GM18520 (cell line): Measurements from ENCODE around the gene HOXA4.
A peak's percentile ranks its signal among the peaks of the same experiment; 100 is the strongest.

ENCODE experiments used
- ATAC-seq: cut with Tn5 transposase; IDR thresholded peaks from one replicate; pipeline ENCODE4 v1.9.1; 2021; ENCODE audit not compliant: unreplicated experiment

HOXA4 gene

GRCh38 chr7:27095050-27095896 lies 35.3 kb downstream of the HOXA4 start:
- ATAC-seq: no peak

DNA sequence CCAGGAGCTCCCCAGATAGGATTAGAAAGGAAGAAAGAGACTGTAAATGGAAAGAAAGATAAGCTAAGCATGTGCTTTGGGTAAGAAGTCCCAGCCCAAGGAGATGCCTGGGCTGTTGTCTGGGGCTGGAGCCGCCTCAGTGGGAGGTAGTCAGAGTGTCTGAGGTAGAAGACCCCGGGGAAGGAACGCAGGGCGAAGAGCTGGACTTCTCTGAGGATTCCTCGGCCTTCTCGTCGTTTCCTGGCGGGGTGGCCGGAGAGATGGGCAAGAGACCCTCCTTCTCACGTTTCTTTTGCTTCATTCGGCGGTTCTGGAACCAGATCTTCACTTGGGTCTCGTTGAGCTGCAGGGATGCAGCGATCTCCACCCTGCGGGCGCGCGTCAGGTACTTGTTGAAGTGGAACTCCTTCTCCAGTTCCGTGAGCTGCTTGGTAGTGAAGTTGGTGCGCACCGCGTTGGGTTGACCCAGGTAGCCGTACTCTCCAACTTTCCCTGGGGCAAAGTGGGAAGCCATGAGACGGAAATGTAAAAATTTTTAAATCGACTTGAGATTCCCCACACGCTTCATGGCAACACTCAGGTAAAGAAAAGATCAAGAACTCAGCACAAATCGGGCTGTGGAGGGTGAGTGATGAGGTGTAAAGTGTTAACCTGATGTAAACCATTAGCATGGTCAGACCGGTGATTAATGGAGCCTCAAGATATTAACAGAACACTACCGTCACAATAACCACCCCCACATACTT lies 36.1 kb downstream of the HOXA4 start:
- ATAC-seq: no peak

GRCh38 chr7:27093184-27093895 lies 37.2 kb downstream of the HOXA4 start:
- no peak for ATAC-seq

GRCh38 chr7:27092819-27093110 lies 37.8 kb downstream of the HOXA4 start:
- ATAC-seq: no peak

- no peak for ATAC-seq
These were observed 38.4 kb downstream of the HOXA4 start for GRCh38 chr7:27091941-27092818.

DNA sequence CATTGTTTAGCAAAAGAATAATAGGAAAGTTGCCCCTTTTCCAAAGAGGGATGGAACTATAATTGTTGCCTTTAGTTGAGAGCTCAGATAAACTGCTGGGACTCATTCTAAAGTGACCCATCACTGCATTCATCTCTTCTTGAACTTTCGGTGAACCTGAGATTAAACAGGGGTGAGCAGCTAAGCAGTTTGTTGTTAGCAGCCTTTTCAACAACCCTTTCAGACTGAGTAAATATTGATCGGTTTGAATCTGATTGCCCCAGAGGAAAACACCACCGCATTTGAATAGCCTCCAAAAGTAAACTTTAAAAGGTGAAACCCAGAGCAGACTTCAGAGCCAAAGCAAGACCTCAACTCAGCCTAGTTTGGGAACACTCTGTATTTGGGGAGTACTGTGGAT lies 39.5 kb downstream of the HOXA4 start:
- no peak for ATAC-seq

DNA sequence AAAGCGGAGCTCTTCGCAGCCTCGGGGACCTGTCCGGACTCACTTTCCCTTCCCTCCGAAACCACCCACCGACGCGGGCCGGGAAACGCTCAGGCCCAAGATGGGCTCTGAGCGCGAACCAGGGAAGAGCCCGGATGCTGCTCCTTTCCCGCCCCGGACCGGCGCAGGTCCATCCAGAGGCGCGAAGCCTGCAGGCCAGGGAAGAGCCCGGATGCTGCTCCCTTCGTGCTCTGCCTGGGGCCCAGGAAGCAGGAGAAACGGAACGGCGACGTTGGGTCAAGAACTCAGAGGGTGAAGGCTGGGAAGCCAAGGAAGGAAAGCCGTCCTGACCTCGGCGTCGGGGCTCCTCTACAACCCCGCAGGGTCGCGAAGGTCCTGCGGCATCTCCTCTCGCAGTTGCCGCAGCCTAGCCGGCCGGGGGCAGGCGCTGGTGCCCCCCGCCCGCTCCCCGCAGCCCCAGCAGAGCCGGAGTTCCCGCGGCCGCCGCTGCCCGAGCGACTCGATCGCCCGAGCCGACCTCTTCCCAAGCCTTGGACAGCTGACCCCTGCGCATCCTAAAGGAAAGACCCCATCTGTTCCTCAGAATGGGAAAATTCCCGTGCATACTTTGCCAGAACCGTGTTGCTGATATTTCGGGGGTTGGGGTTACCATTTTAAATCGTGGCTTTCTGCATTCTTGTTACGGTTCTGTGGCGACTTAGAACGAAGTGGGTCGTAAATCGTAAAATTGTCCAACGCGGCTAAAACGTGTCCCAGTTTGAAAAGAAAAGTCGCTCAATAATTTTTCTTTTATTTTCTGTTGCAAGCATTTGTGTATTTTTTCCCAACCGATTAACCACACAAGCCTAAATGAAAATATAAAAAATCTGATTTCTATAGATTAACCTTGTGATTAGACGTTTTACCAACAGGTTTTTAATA lies 42.3 kb downstream of the HOXA4 start:
- no peak for ATAC-seq

DNA sequence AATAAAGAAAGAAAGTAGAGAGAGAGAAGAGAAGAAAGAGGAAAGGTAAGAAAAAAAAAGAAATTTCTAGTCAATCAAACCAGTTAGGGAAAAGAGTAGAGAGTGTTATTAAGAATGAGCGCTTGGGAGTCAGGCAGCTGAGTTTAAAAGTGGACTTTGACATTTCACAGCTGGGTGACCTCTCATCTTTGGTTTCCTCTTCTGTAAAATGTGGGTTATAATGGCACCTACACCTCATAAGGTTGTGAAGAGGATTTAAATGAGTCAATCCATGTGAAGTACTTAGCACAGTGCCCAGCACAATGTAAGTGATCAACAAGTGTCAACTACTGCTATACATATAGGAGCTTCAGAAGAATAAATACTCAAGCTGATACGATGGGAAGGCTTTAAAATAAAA lies 46.9 kb downstream of the HOXA4 start:
- ATAC-seq: peak; percentile 73

GRCh38 chr7:27082171-27082570 lies 48.4 kb downstream of the HOXA4 start:
- ATAC-seq: no peak

DNA sequence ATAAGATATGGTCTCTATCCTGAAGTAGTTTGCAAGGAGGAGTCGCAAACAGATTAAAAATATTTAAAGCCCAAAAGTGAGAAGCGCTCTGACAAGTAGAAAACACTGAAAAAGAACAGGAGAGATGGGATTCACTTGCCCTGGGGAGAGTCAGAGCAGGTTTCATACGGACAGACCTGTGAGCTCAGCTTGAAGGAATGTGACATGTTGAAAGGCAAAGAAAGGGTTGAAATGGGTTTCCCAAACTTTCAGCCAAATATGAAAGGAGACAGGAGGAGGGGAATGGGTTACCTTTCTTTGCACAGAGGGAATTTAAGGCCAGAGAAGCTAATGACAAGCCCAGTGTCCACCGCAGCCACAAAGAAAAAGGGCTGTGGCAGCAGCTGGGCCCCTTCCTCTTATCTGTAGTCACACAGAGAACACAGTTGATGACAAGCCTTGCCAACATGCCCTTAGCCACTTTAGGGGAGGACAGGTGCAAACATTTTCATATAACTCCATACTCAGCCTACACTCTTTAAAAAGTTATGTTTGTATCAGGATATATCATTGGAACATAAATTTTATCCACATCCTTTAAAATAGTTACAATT lies 49.6 kb downstream of the HOXA4 start:
- ATAC-seq: no peak

DNA sequence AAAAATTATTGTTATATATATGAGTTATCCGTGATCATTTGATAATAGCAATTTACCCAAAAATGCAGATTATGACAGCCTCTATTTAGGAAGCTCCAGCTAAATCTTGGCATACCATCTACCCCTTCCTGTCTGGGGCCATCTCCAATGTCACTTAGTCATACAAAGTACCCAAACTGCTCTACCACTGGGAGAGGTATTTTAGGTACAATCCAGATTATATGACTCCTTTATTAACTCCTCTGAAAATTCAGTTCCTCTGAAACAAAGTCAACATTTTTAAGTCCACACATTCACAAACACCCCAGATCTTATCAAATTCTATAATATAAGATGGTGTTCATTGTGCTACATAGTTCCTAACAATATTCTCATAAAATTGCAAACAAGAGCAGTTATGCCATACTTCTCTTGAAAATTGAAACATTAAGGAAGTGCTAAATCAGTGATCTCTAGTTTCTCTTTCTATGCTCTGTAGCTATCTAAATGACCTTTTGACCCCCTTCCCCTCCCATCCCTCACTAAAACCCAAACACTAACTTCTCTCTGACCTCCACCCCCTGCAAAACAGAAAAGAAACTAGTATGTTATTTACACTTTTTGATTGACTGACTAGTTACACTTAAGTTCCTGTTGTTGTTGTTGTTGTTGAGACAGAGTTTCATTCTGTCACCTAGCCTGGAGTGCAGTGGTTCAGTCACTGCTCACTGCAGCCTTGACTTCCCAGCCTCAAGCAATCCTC lies 51.2 kb downstream of the HOXA4 start:
- no peak for ATAC-seq

DNA sequence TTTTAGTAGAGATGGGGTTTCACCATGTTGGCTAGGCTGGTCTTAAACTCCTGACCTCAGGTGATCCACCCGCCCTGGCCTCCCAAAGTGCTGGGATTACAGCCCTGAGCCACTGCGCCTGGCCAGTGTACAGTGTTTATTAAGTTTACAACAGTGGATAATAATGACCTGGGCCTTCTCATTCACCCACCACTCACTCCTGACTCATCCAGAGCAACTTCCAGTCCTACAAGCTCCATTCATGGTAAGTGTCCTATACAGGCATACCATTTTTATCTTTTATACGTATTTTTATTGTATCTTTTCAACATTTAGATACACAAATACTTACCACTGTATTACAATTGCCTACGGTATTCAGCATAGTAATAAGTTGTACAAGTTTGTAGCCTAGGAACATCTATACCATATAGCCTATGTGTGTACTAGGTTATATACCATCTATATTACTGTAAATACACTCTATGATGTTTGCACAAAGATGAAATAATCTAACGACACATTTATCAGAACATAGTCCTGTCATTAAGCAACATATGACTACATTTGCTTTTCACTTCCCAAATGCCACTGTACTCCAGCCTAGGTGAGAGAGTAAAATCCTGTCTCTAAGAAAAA lies 51.8 kb downstream of the HOXA4 start:
- ATAC-seq: no peak
